Measurements from ENCODE around the gene FTO.

FTO gene

DNA sequence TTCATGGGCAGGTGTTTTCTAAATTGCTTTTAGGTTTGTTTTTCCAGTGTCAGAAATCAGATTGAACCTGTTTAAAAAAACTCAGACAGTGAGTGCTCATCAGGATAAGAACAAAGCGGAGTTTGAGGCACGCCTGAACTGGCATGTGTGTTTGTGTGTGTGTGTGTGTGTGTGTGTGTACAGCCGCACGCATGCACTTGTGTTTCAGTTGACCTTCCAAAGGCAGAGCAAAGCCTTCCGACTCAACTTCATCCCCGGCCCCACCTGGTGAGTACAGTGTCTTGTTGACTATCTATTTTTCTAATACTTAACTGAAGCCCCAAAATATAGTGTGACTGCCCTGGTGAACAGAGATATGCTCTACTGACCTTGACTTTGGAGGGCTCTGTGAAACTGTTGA lies 357.5 kb downstream of the FTO start:
- no peak for DNase-seq

DNA sequence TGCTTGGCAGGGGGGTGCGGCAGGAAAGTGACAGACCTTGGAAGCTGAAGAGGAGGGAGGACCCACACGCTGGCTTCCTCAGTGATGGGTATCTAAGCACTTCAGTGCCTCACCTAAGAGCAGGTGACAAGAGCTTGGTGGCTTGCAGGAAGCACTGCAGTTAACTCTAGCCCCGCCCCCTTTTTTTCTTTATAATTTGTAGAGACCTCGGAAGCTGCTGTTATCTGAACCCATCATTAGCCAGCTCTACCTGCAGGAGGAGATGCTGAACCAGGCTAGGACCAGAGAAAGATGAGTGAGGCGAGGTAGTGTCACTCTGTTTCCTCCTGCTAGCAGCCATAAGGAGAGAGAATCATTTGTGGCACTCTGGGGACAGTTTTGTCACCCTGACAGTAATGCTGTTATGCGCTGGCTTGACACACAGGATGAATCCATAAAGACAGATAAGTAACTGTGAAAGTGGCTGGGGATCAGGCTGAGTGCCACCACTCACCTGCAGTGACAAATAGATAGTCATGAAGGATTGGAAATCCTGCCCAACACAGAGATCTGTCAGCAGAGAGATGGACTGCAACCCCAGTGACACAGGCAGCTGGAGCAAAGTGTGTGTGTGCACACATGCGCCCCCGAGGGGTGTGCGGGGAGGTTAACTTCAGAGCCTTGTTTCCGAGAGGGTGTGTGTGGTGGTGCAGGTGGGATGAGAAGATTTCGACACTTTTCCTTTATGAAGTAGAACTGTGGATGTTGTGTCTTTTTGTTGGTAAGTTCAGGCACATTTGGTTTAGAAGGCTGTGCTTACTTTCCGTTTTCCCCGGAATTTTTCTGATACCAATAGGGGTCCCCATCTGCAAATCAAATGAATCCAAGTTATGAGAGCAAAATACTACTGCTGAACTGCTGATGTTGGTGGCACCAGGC lies 358.7 kb downstream of the FTO start:
- DNase-seq = no peak

DNA sequence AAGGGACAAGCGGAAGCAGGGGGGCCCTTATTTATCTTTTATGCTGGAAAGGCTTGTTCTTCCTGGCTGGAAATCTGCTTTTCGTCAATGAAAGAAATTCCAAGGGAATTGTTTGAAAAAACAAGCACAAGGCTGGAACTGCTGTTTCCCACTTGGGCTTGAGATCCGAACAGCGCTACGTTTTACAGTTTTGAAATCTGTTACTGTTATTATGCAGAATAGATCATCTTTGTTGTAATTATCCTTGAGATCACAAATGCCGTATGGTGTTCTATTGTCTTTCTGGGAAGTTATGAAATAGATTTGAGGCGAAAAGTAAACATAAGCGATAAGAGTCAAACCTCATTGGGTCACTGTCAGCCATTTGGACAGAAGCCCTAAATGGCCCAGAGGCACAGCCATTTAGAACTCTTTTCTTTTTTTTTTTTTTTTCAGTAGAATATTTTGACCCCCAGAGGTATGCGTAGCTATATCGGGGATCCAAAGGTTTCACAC lies 359.4 kb downstream of the FTO start:
- no peak for DNase-seq

GRCh38 chr16:54066451-54067105 lies 362.6 kb downstream of the FTO start:
- no peak for DNase-seq

GRCh38 chr16:54067322-54068065 lies 363.5 kb downstream of the FTO start:
- no peak for DNase-seq

DNA sequence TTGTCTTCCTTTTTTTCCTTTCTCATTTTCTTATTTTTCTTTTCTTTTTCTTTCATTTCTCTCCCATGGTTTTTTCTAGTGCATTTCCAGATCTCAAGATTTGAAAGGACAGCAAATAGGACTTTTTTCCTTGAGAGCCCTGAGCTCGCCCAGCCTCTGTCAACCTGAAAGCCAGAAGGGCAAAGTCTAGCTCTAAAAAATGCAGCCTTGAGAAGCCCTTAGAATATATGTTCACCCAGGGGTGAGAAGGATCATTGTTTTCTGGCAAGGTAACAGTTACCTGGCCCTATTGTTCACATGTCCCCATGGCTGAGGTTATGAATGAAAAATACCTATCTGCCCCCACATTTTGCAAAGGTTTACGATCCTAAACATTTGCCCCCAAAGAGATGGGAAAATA lies 364.3 kb downstream of the FTO start:
- no peak for DNase-seq

DNA sequence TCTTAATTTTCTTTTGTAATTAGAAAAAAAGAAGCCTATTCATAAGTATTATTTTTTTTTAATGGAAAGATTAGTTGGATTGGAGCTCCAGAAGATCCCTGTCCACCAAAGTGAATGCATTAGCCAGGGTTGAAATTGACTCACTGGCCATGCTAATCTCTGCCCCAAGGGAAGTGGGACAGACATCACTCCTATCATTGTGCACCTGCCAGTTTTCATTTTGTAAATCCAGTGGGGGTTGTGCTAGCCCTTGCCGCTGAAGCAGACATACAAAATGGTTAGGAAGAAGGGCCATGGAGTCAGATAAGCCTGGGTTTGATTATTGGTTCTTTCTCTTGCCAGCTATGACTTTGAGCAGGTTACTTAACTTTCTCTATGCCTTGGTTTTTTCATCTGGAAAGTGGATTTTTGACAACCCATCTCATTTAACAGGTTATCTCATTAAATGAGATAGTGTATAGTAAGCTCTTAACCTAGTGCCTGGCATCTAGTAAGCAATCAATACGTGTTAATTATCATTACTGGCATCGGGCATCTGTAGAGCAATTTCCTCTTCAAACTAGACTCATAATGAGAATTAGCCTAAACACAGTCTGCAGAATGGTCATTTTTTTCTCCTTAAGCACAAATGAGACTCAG lies 365.8 kb downstream of the FTO start:
- no peak for DNase-seq

- DNase-seq = no peak
These were observed 366.9 kb downstream of the FTO start for GRCh38 chr16:54070789-54071343.

DNA sequence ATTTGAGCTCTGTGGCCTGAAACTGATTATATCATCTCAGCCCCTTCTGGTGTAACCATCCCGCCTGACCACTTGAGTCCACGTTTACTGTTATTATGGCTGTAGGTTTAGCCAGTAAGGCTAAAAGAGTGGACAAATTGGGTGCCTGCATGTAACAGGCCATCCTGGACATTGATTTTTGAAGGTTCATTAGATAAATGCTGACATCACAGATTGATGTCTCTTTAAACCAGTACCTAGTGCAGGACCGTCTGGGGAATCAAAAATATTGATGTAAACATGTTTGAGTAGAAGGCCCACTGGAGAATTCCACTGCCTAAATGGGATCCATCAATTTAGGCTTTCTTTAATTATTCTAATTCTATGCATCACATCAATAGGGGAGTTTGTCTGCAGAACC lies 367.6 kb downstream of the FTO start:
- no peak for DNase-seq

DNA sequence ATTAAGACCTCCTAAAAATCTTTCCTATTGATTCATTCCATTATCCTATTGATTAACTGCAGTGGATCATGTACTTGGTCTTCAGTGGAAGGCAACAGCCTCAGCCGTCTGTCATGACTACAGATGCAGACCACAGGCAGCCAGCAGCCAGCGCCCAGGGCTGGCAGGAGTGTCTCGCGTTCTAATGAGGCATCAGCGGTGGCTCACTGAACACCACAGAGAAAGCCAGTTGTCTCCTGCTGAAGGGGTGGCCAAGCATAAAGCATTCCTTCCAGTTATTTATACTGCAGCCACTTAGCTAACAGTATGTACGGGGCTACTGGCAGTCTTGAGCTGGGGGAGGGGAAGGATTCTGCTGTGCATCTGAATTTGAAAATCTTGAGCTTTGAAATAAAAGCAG lies 368.3 kb downstream of the FTO start:
- DNase-seq = no peak

DNA sequence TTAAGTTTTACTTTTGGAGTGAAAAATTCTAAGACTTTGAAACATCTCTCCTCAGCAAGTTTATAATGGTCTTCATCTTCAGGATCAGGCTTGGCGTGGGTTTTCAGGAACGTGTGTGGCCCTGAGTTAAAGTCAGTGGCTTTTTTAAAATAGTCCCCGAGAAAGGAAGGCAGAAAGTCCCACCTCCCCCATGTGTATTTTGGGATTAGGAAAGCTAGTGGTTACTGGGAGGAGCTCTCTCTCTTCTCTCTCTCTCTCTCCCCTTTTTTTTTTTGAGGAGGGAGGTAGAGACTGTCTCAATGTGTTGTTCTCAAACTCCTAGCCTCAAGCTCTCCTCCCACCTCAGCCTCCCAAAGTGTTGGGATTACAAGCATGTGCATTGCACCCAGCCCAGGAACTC lies 369.4 kb downstream of the FTO start:
- DNase-seq = no peak

- DNase-seq = no peak
These were observed 371.5 kb downstream of the FTO start for GRCh38 chr16:54075446-54075845.

- no peak for DNase-seq
These were observed 372.1 kb downstream of the FTO start for GRCh38 chr16:54076006-54076504.

DNA sequence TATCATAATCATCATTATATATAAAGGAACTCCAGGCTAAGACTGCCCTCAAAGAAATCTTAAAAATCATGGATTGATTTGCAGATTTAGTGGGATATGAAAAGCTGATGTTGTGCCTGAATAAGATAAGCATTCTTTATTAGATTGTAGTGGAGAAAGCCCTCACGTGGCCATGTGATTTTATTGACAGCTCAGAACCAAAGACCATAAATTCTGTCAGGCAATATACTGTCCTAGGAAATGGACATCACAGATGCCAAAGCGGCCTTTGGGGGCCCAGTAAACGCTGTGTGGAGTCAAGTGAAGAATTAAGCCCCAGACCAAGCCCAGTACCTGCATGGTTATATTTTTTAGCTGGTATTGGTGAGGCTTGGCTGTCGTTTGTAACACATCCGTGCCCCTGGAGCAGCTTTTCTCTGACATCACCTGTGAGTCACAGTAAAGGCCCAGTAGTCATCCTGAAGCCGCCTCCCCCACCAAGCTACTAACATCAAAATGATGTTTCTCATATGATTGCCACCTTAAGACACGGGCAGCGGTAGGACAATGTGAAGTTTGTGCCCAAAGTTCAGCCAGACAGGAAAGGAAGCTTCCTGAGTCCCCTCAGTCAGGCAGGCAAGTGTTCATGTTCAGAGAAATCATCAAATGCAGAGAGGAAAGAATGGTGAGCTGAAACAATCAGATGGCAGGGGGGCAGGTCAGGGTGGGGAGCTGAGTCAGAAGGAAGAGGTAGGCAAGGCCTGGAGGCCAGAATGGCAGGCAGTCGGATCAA lies 373.3 kb downstream of the FTO start:
- DNase-seq = no peak

DNA sequence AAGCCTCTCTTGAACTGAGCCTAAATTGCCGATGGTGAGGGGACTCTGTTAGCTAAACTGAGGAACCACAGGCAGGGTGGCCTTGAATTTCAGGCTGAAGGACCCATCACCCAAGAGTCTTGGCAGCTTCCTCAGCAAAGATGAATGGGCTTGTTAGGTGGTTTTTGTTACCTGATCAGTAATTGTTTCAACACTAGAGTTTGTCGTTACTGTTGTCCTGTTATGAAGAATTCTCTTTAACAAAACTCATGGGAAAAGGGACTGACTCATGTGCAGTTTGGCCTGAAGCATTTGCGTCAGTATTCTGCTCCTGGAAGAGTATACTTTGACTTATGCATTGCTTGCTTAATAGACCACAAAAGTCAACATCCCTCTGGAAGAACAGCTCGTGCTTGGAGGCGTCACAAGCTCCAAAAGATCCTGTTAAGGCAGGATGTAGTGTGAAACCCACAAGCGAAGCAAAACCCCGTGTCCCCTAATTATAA lies 376.6 kb downstream of the FTO start:
- DNase-seq = no peak

DNA sequence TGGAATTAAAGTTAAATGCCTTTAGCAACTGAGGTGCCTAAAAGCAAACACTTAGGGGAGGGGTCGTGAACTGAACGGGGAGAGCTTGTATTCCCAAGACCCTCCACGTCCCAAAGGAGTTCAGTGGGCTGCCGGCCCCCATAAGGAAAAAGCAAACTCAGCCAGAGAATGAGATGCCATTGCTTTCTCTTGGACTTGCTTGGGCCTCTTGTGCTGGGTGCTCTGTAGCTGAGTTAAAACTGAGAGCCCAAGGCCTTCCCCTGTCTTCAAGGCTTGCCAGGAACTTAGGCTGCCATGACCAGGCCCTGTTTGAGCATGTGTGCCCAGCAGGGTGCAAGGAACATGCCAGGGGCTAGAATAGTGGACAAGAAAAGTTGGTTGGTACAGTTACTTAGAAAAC lies 382.8 kb downstream of the FTO start:
- DNase-seq = no peak

DNA sequence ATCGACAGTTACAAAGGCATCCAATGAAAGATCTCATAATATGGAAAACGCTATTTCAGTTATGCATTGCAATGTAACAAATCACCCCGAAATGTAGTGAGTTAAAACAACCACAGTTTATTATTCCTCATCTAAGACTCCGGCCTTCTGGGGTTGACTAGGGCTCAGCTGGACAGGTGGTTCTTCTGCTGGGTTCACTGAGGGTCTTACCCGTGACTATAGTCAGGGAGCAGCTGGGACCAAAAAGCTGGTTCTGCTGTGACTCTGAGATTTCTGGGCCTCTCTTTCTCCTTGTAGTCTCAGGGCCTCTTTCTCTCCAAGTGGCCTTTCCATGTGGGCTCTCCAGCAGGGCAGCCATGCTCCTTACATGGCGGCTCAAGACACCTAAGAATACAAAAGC lies 386.6 kb downstream of the FTO start:
- DNase-seq = no peak

GRCh38 chr16:54093281-54093680 lies 389.3 kb downstream of the FTO start:
- no peak for DNase-seq

- DNase-seq = no peak
These were observed 390.7 kb downstream of the FTO start for GRCh38 chr16:54094641-54095040.

GRCh38 chr16:54096607-54097006 lies 392.7 kb downstream of the FTO start:
- no peak for DNase-seq

DNA sequence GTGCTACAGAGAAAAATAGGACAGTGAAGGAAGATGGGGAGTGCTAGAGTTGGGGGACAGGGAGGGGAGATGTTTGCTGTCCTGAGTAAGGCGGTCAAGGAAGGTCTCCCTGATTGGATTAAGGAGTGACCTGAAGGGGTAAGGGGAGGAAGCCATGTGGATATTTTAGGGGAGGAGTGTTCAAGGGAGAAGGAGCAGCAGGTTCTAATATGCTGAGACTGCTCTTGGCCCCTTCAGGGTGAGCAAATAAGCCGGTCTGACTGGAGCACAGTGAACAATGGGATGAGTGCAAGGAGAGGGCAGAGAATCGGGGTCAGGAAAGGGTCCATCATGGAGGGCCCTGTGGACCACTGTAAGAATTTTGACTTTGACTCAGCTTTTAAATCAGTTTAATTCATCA lies 393.8 kb downstream of the FTO start:
- no peak for DNase-seq
